Stimulated activated CD4-positive, alpha-beta T cell treated with anti-CD3 and anti-CD28 coated beads, Interleukin-15, amount 100 ng/mL, for 1 hour (primary cell): ENCODE measurements around the gene TGFB2.

ENCODE experiments used
- DNase-seq, 2 donors: peaks; one replicate each; pipeline ENCODE4 v3.0.0-alpha.2; 2020; ENCODE audit warnings: low read depth in 1 of 2, low spot score in 1 of 2

The TGFB2 gene

DNA sequence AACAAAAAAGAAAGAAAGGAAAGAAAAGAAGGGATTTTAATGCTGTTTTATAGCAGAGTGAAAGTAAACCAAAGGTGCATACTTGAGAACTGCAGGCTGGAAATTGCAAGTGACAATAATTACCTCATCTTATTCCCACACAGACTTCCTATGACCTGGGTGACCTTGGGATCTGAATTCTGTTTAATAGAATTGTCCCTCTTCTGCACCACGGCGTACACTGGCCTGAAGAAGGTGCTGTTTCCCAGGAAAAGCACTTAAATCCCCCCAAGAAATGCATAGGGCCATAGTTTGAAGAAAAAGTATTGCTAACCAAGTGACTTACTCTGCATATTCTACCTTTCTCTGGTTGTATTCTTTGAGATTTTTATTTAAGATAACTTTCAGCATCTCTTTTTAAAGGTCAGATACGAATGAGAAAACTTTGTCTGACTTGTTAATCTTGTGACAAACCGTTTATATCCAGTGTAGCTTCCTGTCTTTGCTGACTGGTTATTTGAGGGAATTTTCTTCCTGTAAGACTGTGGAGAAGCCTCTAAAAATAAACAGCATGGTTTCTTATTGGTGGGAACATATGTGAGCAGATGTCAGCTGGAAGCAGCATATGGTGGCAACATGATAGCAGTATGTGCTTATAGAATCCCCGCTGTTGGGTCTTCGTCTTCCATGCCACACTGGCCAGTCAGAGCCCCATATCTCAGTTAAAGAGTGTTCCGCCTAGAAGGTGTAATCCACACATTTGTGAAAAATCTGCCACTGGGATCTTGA lies 16.3 kb downstream of the TGFB2 start:
- no peak for DNase-seq

DNA sequence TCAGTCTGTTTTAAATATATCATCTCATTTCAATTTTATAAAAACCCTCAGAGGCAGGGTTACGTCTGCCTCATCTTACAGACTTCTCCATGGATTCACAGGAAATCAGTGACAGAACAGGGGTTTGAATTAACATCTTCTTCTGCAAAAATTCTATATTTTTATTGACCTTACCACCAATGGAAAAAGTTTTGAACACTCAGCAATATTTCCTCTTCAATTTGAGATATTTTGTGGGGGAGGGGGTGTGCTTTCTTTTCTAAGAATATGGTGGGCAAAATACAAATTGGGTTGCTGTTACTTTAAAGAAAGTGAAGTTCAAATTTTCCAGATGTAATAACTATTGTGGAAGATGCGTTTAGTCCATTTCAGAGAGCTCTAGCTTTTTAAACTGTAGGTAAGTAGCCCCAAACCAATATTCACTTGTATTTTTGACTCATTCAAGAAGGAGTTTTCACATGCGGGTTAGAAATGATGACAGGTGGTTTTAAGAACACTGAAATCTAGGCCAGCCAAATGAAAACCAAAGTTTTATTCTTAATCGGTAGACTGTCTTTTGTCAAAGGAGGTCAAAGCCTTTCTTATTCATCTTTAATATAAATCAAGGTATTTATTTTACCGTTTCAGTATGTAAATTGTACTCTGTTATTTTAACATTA lies 17.4 kb downstream of the TGFB2 start:
- DNase-seq, result no peak

DNA sequence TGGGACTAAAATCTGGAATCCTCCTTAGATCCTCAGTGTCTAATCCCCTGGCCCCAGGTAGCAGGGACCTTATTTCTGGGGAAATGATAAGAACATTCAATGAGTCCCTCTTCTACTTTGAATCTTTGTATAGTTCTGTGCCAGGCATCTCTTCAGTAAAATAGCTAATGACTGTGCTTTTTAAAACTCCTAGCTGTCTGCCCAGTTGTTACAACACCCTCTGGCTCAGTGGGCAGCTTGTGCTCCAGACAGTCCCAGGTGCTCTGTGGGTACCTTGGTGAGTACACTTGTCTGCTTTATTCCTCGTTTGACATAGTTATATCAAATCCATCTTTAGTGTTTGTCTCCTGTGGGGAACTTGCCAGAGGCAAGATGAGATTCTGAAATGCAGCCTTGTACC lies 18.0 kb downstream of the TGFB2 start:
- no peak for DNase-seq

DNA sequence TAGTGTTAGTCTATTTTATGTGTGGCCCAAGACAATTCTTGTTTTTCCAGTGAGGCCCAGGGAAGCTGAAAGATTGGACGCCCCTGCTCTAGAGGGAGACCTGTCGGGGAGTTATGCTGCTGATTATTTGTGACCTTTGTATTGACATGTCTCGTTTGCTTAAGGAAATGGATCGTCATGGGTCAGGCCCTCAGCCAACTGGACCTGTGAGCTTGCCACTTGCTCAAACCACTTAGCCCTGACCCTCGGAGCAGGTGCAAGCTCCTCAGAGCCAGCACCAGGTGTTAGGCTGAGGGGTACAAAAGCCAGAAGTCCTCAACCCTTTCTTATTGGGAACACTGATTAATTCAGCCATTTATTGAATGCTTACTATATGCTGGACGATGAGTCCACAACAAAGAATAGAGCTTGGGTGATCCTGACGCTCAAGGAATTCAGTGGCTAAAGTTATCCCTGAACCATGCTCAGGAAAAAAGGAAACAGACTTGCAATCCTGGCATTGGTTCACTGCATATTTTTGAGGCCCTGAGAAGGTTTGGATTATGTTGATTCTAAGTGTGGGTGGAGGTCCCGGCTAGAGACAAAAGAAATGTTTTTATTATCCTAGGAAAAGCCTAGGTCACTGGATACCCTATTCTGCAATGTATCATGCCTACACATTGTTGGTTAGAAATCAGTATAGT lies 19.0 kb downstream of the TGFB2 start:
- no peak for DNase-seq

DNA sequence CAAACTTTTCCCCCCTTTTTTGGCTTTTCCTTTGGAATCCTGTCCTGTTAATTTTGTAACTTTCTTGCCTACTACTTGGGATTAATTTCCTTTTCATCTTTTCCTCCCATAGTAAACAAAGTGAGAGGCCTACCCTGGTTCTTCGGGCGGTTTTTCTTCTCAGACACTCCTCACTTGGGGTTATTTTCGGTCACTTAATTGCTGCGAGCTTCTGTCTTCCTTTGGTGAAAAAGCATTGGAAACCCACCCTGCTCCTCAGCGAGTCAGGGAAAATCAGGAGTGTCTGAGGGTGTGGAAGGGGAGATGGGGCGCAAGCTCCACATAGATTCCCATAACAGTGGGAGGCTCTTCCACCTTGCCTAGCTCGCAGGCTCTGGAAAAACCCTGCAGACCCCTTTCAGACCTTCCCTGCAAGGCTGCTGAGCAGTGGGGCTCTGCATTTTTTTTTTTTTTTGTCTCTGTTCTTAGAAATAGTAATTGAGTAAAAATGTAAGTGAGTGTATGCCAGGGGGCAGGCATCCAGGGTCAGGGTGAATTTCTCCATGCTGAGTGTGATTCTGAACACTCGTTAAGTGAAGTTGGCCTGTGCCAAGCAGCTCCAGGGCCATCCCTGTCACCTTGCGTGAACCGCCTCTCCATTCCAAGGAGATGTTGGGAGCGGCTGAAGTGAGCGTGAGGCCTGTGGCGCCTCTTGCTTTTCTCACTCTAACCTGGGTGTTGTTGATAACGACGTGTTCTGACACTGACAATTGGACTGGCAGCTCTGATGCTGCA lies 20.3 kb downstream of the TGFB2 start:
- DNase-seq, result no peak

DNA sequence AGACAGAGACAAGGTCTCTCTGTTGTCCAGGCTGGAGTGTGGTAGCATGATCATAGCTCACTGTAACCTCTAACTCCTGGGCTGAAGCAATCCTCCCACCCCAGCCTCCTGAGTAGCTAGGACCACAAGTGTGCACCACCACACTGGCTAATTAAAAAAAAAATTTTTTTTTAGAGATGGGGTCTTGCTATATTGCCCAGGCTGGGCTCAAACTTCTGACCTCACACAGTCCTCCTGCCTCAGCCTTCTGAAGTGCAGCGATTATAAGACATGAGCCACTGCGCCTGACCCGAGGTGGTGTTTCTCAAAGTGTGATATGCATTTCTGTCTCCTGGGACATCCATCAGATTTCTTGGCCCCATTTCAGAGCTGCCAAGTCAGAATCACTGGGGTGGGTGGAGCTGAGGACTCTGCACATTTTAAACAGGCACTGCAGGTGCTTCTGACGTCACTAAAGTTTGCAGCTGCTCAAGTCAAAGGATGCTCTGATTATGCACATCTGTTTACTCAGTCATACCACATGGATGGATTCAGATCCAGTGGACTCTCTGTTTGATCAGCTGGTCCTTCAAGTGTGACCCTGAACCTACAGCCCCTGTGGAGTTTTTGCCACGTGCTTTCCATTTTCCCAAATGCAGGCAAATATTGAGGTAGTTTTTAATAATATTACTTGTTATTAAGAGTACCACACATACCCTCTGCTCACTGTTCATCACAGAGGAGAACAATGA lies 21.4 kb downstream of the TGFB2 start:
- DNase-seq, result no peak

DNA sequence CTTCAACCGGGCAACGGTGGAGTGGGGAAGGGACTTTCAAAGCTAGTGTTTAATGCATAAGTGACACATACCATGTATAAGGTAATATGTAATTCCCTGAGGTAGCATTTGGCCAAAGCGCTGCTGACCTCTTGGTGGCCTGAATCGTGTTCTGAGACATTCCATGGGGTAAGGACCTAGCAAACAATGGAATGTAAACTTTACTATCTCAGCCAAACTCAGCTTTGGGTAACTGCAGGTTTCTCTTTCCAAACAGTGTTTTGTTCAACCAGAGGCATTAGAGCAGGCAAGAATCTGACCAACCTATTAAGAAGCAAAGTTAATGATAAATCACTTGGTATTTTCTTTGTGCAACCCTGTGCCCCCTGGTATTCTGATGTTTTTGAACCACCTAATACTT lies 22.0 kb downstream of the TGFB2 start:
- no peak for DNase-seq

DNA sequence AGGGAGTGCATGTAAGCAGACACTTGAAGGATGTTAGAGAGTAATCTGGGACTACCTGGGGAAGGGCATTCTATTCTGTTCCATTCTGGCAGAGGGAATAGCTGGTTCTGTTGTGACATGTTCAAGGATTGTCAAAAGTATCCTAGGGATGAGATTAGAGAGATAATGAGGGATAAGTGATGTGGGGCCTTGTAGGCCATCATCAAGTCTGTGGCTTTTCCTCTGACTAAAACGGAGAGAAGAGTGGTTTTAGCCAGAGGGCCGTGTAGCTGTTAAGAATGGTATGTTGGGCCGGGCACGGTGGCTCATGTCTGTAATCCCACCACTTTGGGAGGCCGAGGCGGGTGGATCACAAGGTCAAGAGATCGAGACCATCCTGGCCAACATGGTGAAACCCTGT lies 23.6 kb downstream of the TGFB2 start:
- no peak for DNase-seq

DNA sequence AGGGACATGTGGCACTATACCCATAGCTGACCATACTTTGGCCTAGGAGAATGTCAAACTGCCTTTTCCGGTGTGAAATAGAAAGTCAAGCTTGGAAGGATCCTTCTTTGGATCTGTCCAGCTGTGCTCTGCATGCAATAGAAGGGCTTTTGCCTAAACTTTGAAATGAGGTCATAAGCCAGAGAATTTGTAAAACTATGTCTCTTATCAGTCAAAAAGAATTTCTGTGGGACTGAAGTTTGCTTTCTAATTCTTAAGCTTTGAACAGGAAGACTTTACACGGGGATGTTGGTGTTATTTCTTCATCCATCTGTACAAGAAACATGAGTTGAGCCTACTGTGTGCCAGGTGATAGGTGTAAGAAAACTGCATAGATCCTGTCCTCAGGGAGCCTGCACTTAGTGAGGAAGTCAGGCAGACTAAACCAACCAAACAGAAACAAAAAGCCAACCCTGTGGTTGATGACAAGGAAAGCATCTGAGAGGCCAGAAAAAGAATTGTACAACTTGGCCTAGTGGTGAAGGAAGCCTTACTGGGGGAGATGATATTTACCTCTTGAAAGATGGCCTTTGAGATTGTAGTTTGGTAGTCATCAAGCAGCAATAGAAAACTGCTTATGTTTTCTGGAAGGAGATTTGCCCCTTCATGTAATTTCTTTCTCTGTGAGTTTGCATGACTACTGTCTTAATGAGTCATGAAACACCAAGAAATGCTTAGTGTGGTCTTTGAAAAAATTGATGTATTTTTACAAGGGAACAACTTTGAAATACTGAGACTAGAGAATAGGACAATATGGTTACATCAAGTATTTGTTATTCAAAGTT lies 24.8 kb downstream of the TGFB2 start:
- DNase-seq, result no peak

DNA sequence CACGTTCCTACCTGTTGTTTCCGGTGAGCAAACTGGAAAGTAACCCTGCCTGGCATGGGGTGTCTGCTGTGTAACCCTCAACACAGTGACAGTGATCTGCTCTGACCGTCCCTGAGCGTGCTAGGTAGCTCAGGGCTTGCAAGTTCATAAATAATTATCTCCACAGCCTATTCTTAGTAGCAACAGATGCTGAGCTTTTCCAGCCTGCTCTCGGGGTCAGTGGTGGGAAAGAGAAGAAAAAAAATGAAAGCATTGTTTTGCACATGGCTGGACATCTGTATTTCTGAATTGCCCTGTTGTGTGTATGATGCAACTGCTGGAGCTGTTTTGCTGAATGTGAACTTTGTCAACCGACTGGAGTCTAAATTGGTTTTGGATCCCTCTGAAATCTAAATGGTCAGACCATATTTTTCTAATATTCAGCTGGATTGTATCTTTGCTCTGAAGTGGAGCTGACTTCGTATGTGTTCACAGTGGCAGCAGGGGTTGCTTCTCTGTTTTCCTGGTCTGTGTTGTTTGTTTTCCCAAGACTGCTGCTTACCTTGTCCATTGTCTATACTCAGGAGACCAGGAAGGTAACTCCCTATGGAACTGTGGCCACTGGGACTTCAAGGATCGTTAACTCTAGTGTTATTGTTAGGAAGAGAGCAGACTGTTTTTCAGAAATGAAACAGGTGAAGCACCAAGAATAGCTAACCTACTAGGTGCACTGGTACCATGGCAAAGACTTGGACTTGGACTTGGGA lies 27.0 kb downstream of the TGFB2 start:
- no peak for DNase-seq

DNA sequence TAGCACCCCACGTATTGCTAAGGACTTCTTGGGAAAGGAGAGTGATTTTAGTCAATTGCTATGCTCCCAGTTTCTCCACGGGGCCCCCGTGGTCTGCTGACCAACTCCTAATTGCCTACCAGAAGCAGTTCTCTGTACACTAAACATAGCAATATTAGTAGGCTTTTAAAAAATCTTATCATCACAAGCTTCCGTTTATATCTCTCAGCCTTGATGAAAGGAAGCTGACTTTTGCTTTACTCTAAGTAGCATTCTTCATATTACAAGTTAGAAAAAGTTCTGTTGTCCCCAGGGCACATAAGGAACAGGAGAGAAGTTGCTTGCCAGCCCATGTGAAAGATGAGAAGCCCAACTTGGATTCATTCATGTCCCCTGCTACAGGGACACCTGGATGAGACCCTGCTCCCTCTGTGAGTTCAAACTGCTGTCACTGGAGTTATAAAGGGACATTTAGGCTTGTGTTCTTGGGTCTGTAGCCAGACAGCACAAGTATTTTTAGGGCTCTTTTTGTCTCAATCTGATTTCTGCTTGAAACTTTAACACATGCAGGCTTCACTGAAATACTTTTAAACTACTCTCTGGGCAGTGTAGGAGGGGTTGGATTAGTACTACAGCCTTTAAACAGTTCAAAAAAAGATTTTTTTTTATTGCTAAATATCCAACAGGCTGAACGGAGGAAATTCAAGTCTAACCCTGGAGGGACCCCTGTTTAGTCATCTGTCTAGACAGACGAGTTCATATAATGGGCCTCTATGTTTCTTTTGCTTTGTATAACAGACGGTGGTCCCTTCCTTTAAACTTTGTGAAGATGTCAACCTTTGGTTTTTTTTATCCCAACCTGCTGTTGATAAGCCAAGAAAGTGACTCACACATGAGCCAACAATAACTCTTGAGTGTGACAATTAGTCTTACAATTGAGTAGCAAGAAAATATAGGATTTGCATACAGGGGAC lies 29.5 kb downstream of the TGFB2 start:
- no peak for DNase-seq

DNA sequence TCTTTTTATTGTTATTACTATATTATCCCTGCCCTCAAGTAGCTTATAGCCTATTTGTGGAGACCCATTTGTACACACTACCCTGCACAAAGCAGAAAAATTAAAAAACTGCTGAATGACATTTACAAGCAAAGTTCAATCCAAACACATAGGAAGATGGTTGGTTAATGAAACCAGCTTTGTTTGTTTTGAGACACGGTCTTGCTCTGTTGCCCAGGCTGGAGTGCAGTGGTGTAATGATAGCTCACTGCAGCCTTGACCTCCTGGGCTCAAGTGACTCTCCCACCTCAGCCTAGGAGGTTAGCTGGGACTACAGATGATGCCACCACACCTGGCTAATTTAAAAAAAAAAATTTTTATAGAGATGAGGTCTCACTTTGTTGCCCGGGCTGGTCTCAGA lies 31.6 kb downstream of the TGFB2 start:
- DNase-seq, result no peak

DNA sequence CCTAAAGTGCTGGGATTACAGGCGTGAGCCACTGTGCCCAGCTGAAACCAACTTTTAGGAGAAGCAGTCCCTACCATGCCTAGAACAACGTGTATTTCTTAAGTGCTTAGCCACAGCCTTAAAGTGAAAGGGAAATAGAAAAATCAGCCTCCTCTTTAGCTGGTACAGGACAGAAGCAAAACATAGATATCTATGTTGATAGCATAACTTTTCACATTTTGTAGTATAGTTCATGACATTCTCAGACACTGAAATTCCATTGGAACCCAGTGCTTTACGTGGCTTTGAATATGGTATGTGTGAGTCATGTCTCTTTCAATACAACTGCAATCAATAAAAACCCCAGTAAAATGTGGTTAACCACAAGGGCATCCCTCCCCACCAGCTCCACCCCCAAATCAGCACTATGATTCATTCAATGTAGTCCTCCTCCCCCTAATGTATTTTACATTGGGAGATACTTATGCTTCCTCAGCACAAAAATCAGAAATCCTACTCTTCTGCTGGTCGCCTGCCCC lies 32.1 kb downstream of the TGFB2 start:
- DNase-seq, result peak; percentile 3 to 25

DNA sequence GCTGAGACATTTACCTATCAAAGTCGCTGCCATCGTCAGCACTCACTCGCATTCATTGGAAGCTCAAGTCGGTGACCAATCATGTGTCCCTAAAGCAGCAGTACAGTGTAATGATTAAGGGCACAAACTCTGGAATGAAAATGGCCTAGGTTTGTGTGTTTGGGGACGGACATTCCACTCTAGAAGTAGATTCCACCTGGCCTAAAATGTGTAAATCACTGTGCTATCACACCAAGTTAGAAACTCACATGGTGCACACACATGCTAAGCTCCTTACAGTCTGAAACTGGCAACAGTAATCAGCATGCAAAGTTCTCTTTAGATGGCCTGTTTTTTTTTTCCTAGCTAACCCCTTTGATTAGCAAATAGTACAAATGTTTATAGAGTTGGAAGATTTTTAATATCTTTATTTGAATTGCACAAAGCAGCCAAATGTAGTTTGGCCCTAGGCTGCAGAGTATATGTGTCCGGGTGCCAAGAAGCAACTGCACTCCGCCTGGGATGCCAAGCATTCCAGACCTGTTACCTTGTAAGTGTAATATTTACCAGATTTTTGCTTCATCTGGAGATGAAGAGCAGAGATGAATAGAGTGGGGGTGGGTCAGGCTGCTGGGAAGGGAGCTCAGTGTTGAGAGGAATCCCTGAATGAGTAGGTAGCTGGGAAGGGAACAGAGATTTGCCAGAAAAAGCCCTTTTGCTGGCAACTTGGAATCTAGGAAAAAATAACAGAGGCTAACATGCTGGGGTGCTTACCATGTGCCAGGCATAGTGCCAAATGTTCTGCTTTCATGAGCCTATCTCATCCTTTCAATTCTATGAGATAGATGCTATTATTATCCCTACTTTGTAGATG lies 35.2 kb downstream of the TGFB2 start:
- DNase-seq, result no peak

DNA sequence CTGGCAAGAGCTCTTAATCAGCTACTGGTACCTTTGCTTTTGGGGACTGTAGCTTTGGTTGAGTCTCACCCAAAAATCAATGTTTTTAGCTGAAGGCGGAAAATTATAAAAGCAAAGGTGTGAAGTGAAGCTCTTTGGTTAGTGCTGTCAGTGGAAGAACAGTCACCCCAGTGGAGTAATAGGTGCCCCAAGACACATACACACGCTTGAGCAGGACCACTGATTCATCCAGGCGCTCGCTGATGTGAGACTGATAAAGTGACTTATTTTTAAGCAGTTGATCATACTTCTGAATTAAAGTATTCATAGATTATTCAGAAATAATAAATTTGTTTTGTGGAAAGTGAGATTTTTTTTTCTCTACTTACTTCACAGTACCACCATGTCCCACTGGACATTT lies 37.1 kb downstream of the TGFB2 start:
- DNase-seq, result no peak

DNA sequence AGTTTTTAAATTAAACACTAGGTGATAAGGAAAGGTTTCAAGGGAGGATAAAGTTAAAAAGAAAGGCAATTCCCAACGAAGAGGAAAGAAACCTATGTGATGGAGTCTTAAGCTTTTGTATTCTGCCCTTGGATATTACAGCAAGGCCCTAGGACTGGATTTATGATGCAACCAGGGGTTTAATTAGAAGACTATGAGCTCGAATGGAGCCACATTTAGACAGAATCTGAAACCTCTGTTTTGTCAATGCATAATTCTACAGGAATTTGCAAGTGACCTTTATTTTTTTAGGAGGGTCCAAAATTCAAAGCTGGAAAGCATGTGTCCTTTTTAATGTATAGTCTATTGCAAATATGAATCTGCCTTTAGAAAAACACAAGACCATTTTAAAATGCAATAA lies 37.9 kb downstream of the TGFB2 start:
- DNase-seq, result no peak

DNA sequence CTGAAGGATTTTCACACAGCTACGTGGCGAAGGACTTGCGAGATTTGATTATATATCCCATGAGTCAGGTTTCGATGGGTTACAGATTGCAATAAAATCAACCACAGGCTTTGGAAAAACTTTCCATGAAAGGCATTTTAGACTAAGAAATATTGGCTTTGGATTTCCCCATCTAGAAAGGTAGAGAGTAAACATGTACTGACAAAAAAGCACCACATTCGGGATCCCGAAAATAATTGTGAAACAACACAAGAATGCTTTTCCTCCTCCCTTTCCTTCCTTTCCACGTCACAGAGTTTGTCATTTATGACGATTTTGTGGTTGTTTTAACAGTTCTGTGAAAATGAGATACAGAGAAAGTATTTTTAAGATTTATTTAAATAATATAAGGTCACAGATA lies 38.5 kb downstream of the TGFB2 start:
- DNase-seq, result no peak
